AG10803 (cell line): ENCODE measurements around the gene PRR5.
A peak's percentile ranks its signal among the peaks of the same experiment; 100 is the strongest.

Experiments
- DNase-seq: peaks from one replicate; pipeline ENCODE4 v3.0.0; 2010; ENCODE audit warnings: low read depth
- H3K4me3 ChIP-seq: 2 replicates; pipeline ENCODE4 v1.5.1; 2011; ENCODE audit warnings: mild to moderate bottlenecking, low read length, control low read depth
- TF ChIP-seq, protein P1 (sequence below): conservative IDR thresholded peaks from 2 replicates; pipeline ENCODE4 v1.5.1; 2011; ENCODE audit warnings: mild to moderate bottlenecking, low read length, control low read depth, inconsistent platforms

The PRR5 gene

DNA sequence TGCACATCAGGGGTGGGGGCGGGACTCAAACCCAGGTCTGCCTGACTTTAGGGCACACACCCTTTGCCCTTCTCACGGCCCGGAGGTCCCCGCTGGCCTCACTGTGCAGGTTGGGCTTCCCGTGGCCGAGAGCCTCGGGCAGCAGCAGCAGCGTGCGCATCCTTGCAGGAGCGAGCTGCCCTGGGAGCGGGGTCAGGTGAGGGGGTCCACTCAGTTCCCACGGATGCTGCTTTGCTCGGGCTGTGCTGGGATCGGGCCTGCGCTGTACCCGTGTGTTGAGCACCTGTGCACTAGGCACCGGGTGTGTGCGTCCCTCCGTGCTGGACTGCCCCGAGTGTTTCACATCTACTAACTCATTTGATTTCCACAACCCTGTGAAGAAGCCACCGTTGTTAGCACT lies 25.1 kb downstream of the PRR5 start:
- H3K4me3 ChIP-seq = no peak overlapping the region
- TF ChIP-seq, protein P1, sequence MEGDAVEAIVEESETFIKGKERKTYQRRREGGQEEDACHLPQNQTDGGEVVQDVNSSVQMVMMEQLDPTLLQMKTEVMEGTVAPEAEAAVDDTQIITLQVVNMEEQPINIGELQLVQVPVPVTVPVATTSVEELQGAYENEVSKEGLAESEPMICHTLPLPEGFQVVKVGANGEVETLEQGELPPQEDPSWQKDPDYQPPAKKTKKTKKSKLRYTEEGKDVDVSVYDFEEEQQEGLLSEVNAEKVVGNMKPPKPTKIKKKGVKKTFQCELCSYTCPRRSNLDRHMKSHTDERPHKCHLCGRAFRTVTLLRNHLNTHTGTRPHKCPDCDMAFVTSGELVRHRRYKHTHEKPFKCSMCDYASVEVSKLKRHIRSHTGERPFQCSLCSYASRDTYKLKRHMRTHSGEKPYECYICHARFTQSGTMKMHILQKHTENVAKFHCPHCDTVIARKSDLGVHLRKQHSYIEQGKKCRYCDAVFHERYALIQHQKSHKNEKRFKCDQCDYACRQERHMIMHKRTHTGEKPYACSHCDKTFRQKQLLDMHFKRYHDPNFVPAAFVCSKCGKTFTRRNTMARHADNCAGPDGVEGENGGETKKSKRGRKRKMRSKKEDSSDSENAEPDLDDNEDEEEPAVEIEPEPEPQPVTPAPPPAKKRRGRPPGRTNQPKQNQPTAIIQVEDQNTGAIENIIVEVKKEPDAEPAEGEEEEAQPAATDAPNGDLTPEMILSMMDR = no peak
- DNase-seq = no peak

DNA sequence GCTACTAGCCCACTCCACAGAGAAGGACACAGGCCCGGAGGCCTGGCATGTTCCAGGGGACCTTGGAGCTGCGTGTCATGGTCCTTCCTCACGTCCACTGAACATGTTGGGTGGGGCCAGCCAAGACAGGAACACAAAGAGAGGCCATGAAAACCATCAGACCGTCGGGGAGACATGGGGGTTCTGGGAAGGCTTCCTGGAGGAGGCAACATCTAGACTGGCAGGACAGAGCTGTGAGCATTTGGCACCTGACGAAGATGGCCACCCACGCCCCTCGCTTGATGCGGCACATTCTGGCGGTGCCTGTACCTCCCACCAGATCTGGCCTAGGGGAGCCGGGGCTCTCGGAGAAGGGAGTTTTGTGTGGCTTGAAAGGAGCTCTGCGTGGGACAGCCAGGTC lies 25.7 kb downstream of the PRR5 start:
- no peak for DNase-seq
- TF ChIP-seq, protein P1 = no peak
- H3K4me3 ChIP-seq = no peak overlapping the region

DNA sequence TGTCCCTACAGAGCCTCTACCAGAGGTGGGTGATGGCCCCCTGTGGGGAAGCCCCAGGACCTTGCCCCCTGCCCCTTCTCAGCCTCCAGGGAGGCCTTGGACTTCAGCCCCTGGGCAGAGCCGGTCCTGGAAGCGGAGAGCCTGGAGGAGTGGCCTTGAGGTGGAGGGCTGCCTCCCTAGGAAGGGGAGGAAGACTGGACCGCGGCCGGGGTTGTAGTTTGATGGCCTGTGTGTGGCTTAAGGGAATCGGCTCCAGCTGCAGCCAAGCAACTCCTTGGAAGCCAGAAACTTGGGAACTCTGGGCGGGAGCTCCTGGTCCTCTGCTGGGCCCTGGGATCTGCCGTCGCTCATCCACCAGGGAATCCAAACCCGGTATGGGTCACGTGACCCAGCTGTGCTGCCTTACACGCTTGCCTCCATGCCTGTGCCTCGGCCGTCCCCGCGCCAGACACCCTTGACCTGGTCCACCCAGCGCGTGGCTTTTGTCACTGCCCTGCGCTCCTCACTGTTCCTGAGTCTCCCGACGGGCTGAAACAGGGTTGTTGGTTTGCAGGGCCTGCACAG lies 26.8 kb downstream of the PRR5 start:
- DNase-seq = peak; percentile 15
- TF ChIP-seq, protein P1 = no peak
- no peak overlapping the region for H3K4me3 ChIP-seq

DNA sequence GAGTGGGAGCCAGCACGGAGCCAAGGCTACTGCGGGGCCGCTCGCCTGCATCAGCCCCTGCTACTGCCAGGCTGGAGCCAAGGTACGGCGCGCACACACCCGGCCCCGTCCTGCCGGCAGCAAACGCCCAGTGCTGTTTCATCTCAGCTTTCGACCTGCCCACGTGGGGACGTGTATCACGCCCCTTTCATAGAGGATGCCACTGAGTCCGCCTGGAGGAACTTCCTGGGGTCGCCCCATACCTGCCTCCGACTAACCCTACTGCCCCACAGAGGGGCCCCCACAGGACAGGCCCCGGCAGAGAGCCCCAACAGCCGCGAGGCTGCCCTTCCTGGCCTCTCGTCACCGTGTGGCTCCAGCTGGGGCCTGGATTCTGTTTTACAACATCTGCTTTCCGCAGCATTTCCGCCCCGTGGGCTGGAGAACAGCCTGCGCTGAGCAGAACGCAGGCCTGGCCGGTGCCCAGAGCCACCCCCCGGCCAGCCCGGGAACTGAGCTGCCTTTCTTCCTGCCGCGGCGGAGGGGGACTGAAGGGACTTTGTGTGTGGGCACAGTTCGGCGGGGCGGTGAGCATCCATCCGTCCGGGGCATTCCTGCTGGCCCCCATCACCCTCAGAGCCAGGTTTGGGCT lies 27.5 kb downstream of the PRR5 start:
- DNase-seq = peak; percentile 71
- TF ChIP-seq, protein P1 = peak; percentile 36
- H3K4me3 ChIP-seq = no peak overlapping the region

DNA sequence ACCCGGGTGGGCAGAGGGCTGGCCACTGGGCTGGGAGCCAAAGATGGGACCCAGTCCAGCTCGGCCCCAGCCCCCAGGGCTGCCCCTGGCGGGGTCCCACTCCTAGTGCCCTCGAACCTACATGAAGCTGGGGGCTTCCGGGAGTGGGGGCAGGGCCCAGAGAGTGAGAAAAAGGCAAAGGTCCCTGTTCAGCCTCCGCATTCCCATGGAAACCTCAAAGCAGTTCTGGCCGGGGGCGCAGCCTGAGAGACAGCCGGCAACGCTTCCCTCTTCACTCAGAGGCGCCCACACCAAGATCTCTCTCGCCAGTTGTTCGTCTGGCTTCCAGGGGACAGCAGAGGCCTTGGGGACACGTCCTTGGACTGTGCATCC lies 28.0 kb downstream of the PRR5 start:
- TF ChIP-seq, protein P1 = no peak
- DNase-seq = no peak
- no peak overlapping the region for H3K4me3 ChIP-seq

DNA sequence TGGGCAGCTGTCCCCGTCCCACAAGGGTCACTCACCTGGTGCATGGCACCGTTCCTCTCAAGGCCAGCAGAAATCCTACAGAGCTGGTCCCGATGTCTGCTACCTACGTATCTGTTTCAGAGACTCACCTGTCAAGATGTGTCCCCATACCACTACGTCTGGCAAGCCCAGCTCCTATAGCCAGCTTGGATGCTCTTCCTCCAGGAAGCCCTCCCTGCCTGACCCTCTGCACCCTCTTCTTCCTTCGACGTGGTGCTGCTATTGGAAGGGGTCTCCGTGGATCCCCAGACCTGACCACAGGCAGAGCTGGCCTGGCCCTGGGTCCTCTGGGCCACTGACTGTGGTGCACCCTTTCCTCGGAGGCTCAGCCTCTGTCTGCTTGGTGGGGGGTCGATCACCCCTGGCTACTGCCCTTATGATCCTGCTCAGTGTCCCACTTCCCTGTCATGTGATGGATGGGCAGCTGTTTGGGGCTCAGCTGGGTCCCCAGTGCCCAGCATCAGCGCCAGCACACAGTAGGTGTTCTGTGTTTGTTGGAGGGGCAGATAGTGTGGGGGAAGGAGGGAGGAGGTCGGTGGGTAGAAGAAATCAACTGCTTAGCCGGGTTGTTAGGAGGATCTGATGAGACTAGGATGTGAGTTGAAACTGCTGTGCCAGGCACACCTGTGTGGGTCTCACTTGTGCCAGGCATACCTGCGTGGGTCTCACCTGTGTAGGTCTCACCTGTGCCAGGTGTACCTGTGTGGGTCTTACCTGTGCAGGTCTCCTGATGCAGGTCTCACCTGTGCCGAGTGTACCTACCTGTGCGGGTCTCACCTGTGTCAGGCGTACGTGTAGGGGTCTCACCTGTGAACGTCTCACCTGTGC lies 28.7 kb downstream of the PRR5 start:
- TF ChIP-seq, protein P1 = no peak
- H3K4me3 ChIP-seq = no peak overlapping the region
- DNase-seq = no peak
